ENCODE measurements around the gene WDR11.

GRCh38 chr10:120941501-120941900, 90.3 kb downstream of the WDR11 start:
- no peak for TF ChIP-seq CTCF (IDR thresholded peaks at IDR 0.05; ENCODE audit: low read length)
- TF ChIP-seq EZH2phosphoT487 (IDR thresholded peaks at IDR 0.05; ENCODE audit: low read length) = no peak

Data from MM.1S (cell line).